ENCODE results near the gene ACTR3C.
"Not testable (repeated sequence)": the region's sequence is repeated elsewhere in the genome, so short reads cannot be mapped to it uniquely, and the experiment has no call there.

GRCh38 chr7:150278383-150278782 lies 45.0 kb downstream of the ACTR3C start:
- TF ChIP-seq POLR2A (IDR thresholded peaks at IDR 0.05; ENCODE audit: low read length); GATA1 (IDR thresholded peaks at IDR 0.05; ENCODE audit: low read depth, low read length): not testable (repeated sequence)

Data from erythroblast (primary cell).